ENCODE data around the gene BCL6. TPM values are rescaled to one million over a fixed set of nuclear protein-coding genes. Genes with fewer than 3 reads are reported as not detected.

Gene BCL6
- total RNA-seq, 1 donor from 2014 or later, result 46.2 TPM

DNA sequence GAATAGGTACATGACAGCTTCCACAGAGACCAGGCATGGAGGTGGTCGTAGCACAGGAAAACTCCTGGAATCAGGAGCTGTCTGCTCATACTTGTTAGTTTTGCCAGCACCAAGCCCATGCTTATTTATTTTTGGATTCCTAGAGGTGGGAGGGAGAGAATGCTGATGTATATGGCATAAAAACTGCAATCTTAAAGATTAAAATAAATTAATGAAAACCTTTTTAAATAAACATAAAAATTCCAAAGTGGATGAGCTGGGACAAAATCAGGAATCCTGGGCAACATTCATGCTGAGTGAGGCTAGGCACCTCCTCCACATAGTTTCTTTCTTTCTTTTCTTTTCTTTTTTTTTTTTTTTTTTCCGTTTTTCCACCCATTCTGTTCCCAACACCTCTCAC, 14.3 kb upstream of the BCL6 start:
- DNase-seq (ENCODE audit: low read depth) (no peak), FAIRE-seq (no peak)
- H4K20me1 ChIP-seq (ENCODE audit: insufficient read depth, low read length), result no peaks in the 10 kb centered on the region
- Mint-ChIP-seq H3K36me3 (ENCODE audit: low read depth, unreplicated experiment) (peaks cover 2% of the 10 kb centered on the region), H3K4me1 (ENCODE audit: low read depth, unreplicated experiment) (no peaks in the 10 kb centered on the region), H3K27me3 (ENCODE audit: low read depth, unreplicated experiment) (peaks cover 6% of the 10 kb centered on the region), H3K27ac (ENCODE audit: unreplicated experiment) (no peak overlapping the region), H3K9me3 (ENCODE audit: unreplicated experiment) (no peaks in the 10 kb centered on the region), H3K4me3 (ENCODE audit: unreplicated experiment) (no peak overlapping the region)
- no peaks in the 10 kb centered on the region for H3K36me3 ChIP-seq (ENCODE audit: insufficient read depth, low read length)
- H3K4me1 ChIP-seq (ENCODE audit: insufficient read depth, low read length), result no peaks in the 10 kb centered on the region
- no peaks in the 10 kb centered on the region for H3K79me2 ChIP-seq (ENCODE audit: insufficient read depth, low read length)
- H3K9ac ChIP-seq (ENCODE audit: low read length), result no peak overlapping the region
- H3K27me3 ChIP-seq (ENCODE audit: insufficient read depth, low read length), result no peaks in the 10 kb centered on the region
- TF ChIP-seq, protein P1, sequence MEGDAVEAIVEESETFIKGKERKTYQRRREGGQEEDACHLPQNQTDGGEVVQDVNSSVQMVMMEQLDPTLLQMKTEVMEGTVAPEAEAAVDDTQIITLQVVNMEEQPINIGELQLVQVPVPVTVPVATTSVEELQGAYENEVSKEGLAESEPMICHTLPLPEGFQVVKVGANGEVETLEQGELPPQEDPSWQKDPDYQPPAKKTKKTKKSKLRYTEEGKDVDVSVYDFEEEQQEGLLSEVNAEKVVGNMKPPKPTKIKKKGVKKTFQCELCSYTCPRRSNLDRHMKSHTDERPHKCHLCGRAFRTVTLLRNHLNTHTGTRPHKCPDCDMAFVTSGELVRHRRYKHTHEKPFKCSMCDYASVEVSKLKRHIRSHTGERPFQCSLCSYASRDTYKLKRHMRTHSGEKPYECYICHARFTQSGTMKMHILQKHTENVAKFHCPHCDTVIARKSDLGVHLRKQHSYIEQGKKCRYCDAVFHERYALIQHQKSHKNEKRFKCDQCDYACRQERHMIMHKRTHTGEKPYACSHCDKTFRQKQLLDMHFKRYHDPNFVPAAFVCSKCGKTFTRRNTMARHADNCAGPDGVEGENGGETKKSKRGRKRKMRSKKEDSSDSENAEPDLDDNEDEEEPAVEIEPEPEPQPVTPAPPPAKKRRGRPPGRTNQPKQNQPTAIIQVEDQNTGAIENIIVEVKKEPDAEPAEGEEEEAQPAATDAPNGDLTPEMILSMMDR (IDR thresholded peaks at IDR 0.05; ENCODE audit: insufficient read depth, low read depth, low read length), result no peak
- no peak for TF ChIP-seq EZH2 (IDR thresholded peaks at IDR 0.05; ENCODE audit: insufficient read depth, low read length)
- no peak overlapping the region for H3K4me3 ChIP-seq (ENCODE audit: insufficient read depth, low read depth, low read length)
- H2AFZ ChIP-seq (ENCODE audit: low read depth, low read length), result no peak overlapping the region
- no peak overlapping the region for H3K4me2 ChIP-seq (ENCODE audit: low read length)
- H3K9me3 ChIP-seq (ENCODE audit: insufficient read depth, low read depth, low read length), result no peaks in the 10 kb centered on the region
- no peak overlapping the region for H3K27ac ChIP-seq (ENCODE audit: low read depth, low read length)

DNA sequence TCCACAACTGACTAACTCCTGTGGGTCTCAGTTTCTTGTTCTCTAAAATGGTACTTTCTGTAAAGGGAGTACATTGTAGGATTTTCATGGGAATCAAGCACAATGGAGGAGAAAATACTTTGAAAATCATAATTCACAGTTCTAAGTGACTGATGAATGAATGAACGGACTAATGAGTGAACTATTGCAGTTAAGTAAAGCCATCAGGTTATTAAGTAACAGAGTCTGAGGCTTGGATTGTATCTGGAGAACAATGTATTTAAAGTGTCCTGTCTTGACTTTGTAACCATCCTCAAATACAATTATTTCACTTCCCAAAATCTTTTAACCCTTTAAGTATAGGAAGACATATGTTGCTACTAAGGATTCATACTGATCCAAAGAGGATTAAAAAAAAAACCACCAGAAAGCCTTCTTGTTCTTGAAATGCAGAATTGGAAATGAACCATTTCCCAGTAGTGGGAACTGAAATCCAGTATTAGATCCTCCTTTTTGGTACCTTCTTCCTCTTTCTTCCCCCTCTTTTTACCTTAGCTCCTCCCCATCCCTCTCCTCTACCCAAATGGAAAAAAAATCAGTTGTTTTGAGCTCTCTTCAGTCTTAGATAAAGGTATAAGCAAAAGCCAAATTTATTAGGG, 13.2 kb upstream of the BCL6 start:
- H3K9ac ChIP-seq (ENCODE audit: low read length), result no peak overlapping the region
- no peaks in the 10 kb centered on the region for H4K20me1 ChIP-seq (ENCODE audit: insufficient read depth, low read length)
- no peaks in the 10 kb centered on the region for H3K36me3 ChIP-seq (ENCODE audit: insufficient read depth, low read length)
- Mint-ChIP-seq H3K36me3 (ENCODE audit: low read depth, unreplicated experiment) (peaks cover 2% of the 10 kb centered on the region), H3K27me3 (ENCODE audit: low read depth, unreplicated experiment) (peaks cover 6% of the 10 kb centered on the region), H3K27ac (ENCODE audit: unreplicated experiment) (no peak overlapping the region), H3K4me3 (ENCODE audit: unreplicated experiment) (no peak overlapping the region), H3K4me1 (ENCODE audit: low read depth, unreplicated experiment) (no peaks in the 10 kb centered on the region), H3K9me3 (ENCODE audit: unreplicated experiment) (no peaks in the 10 kb centered on the region)
- no peaks in the 10 kb centered on the region for H3K79me2 ChIP-seq (ENCODE audit: insufficient read depth, low read length)
- no peak overlapping the region for H3K4me3 ChIP-seq (ENCODE audit: insufficient read depth, low read depth, low read length)
- peak; percentile 9 for FAIRE-seq
- H3K9me3 ChIP-seq (ENCODE audit: insufficient read depth, low read depth, low read length), result no peaks in the 10 kb centered on the region
- H3K27me3 ChIP-seq (ENCODE audit: insufficient read depth, low read length), result no peaks in the 10 kb centered on the region
- H3K4me1 ChIP-seq (ENCODE audit: insufficient read depth, low read length), result no peaks in the 10 kb centered on the region
- no peak for DNase-seq (ENCODE audit: low read depth)
- TF ChIP-seq EZH2 (IDR thresholded peaks at IDR 0.05; ENCODE audit: insufficient read depth, low read length), result no peak
- TF ChIP-seq, protein P1 (IDR thresholded peaks at IDR 0.05; ENCODE audit: insufficient read depth, low read depth, low read length), result no peak
- no peak overlapping the region for H3K27ac ChIP-seq (ENCODE audit: low read depth, low read length)
- no peak overlapping the region for H3K4me2 ChIP-seq (ENCODE audit: low read length)
- H2AFZ ChIP-seq (ENCODE audit: low read depth, low read length), result no peak overlapping the region

DNA sequence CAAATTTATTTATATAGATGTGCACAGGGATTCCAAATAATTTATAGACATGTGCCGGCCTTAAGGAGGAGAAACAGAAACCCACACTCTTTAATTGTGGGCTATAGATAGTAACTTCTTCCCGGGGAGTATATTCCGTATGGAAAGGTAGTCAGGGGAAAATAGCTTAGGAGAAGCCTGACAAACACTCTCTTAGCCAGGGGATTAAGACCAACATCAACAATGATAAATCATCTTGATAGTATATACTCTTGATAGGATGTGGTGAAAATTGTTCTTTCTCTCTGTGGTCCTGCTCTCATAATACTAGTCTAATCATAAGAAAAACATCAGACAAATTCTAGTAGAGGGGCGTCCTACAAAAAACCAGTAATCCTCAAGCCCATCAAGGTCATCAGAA, 8.2 kb upstream of the BCL6 start:
- H3K9ac ChIP-seq (ENCODE audit: low read length), result no peak overlapping the region
- no peak overlapping the region for H3K27ac ChIP-seq (ENCODE audit: low read depth, low read length)
- H3K36me3 ChIP-seq (ENCODE audit: insufficient read depth, low read length), result no peaks in the 10 kb centered on the region
- no peak overlapping the region for H3K27ac Mint-ChIP-seq (ENCODE audit: unreplicated experiment)
- H3K4me1 Mint-ChIP-seq (ENCODE audit: low read depth, unreplicated experiment), result peaks cover 21% of the 10 kb centered on the region
- H3K4me3 Mint-ChIP-seq (ENCODE audit: unreplicated experiment), result no peak overlapping the region
- H4K20me1 ChIP-seq (ENCODE audit: insufficient read depth, low read length), result no peaks in the 10 kb centered on the region
- no peaks in the 10 kb centered on the region for H3K4me1 ChIP-seq (ENCODE audit: insufficient read depth, low read length)
- no peaks in the 10 kb centered on the region for H3K9me3 ChIP-seq (ENCODE audit: insufficient read depth, low read depth, low read length)
- H3K27me3 ChIP-seq (ENCODE audit: insufficient read depth, low read length), result no peaks in the 10 kb centered on the region
- no peak overlapping the region for H2AFZ ChIP-seq (ENCODE audit: low read depth, low read length)
- TF ChIP-seq EZH2 (IDR thresholded peaks at IDR 0.05; ENCODE audit: insufficient read depth, low read length), result no peak
- TF ChIP-seq, protein P1 (IDR thresholded peaks at IDR 0.05; ENCODE audit: insufficient read depth, low read depth, low read length), result no peak
- no peaks in the 10 kb centered on the region for H3K79me2 ChIP-seq (ENCODE audit: insufficient read depth, low read length)
- H3K27me3 Mint-ChIP-seq (ENCODE audit: low read depth, unreplicated experiment), result peaks cover 6% of the 10 kb centered on the region
- H3K4me2 ChIP-seq (ENCODE audit: low read length), result no peak overlapping the region
- no peak for DNase-seq (ENCODE audit: low read depth)
- no peak overlapping the region for H3K4me3 ChIP-seq (ENCODE audit: insufficient read depth, low read depth, low read length)
- FAIRE-seq, result no peak
- no peaks in the 10 kb centered on the region for H3K9me3 Mint-ChIP-seq (ENCODE audit: unreplicated experiment)
- H3K36me3 Mint-ChIP-seq (ENCODE audit: low read depth, unreplicated experiment), result peaks cover 2% of the 10 kb centered on the region
